HUES6 (cell line): ENCODE measurements around the gene CYFIP1.

Source experiments
- H3K27ac ChIP-seq: 2 replicates; pipeline ENCODE4 v1.7.0; 2013; ENCODE audit warnings: low read depth, mild to moderate bottlenecking, low read length, inconsistent platforms
- H3K27me3 ChIP-seq: 2 replicates; pipeline ENCODE4 v1.6.1; 2013; ENCODE audit warnings: low read length; ENCODE audit not compliant: control insufficient read depth, insufficient read depth
- H3K36me3 ChIP-seq: 2 replicates; pipeline ENCODE4 v1.6.1; 2013; ENCODE audit warnings: low read length; ENCODE audit not compliant: control insufficient read depth, insufficient read depth
- H3K4me1 ChIP-seq: 2 replicates; pipeline ENCODE4 v1.6.1; 2013; ENCODE audit warnings: low read length; ENCODE audit not compliant: control insufficient read depth, insufficient read depth
- H3K4me3 ChIP-seq: 2 replicates; pipeline ENCODE4 v1.5.1; 2013; ENCODE audit warnings: low read depth, low read length
- H3K9ac ChIP-seq: one replicate; pipeline ENCODE4 v1.6.1; 2013; ENCODE audit warnings: mild to moderate bottlenecking, low read length
- H3K9me3 ChIP-seq: 2 replicates; pipeline ENCODE4 v1.6.1; 2013; ENCODE audit warnings: low read depth, low read length; ENCODE audit not compliant: control insufficient read depth, insufficient read depth

The CYFIP1 gene

DNA sequence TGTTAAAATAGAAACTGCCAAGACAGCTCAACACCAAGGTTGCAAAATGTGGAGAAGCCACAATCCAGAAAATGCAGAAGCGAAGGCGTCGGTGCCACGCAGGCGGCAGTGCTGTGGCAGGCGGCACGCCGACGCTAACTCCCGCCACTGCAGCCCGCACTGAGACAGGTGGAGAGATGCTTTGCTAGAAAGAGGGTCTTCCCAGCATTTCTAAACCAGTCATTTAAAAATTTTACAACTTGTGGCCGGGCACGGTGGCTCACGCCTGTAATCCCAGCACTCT is 23.2 kb downstream of the CYFIP1 start:
- H3K27ac ChIP-seq: no peak overlapping the region

DNA sequence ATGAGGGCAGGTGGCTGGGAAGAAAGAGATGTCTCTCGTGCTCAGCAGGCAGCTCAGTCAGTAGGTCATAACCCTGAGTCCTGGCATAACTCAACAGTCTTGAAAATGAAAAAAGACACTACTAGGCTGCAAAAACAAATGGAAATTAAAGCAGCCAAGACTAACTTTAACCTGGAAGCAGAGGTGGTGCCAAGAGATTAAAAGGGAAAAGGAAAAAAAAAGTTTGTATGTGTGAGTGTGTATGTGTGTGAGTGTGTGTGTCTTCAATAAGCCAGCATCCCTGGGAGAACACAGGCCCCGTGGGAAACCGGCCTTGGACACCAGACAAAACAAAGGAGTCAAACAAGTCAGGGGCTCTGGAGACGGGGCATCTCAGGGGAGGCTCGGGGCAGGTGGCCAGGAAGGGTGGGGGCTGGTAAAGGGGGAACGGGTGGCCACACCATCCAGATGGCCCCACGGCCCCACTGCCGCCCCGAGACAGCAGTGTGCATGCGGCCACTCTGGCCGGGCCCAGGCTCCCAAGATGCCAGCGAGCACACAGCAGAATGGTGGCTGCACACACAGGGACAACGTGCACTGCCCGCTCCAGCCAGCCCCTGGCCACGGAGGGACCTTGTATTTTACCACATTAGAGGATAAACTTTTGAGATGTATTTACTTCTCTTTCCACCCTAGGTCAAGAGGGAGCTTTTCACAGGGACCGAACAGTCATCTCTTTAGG is 23.8 kb downstream of the CYFIP1 start:
- H3K9me3 ChIP-seq: no peaks in the 10 kb centered on the region
- H3K36me3 ChIP-seq: no peaks in the 10 kb centered on the region
- no peak overlapping the region for H3K4me3 ChIP-seq
- H3K9ac ChIP-seq: no peak overlapping the region
- peaks cover 15% of the 10 kb centered on the region for H3K4me1 ChIP-seq
- no peak overlapping the region for H3K27ac ChIP-seq
- peaks cover 7% of the 10 kb centered on the region; the same call in 1 of the 2 replicates for H3K27me3 ChIP-seq

More for the DNA sequence above, 23.2 kb downstream of the CYFIP1 start:
- Histone ChIP-seq H3K27me3 (peaks cover 4% of the 10 kb centered on the region; the same call in 1 of the 2 replicates), H3K9ac (no peak overlapping the region), H3K4me3 (no peak overlapping the region), H3K9me3 (no peaks in the 10 kb centered on the region), H3K36me3 (no peaks in the 10 kb centered on the region), H3K4me1 (peaks cover 15% of the 10 kb centered on the region)

DNA sequence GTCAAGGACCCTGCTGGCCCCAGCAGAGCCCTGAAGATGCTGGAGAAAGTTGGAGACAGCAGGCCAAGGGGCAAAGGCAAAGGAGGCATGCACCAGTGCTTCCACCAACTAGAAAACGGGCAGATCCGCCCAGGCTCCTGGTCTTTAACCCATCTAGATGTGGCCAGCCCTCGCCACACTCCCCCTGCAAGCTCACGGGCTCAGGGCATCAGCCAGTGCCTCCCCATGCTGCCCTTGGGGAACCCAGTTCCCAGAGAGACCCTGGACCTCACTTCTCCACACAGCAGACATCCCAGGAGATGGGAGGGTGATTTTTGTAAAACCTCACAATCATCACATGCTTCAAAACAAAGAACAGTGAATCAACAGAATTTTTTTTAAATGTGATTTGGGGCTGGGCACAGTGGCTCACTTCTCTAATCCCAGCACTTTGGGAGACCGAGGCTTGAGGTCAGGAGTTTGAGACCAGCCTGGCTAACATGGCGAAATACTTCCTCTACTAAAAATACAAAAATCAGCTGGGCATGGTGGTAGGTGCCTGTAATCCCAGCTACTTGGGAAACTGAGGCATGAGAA is 24.5 kb downstream of the CYFIP1 start:
- Histone ChIP-seq H3K4me1 (peaks cover 16% of the 10 kb centered on the region), H3K36me3 (no peaks in the 10 kb centered on the region), H3K4me3 (no peak overlapping the region), H3K9me3 (no peaks in the 10 kb centered on the region), H3K27me3 (peaks cover 7% of the 10 kb centered on the region; the same call in 1 of the 2 replicates), H3K27ac (no peak overlapping the region), H3K9ac (no peak overlapping the region)

DNA sequence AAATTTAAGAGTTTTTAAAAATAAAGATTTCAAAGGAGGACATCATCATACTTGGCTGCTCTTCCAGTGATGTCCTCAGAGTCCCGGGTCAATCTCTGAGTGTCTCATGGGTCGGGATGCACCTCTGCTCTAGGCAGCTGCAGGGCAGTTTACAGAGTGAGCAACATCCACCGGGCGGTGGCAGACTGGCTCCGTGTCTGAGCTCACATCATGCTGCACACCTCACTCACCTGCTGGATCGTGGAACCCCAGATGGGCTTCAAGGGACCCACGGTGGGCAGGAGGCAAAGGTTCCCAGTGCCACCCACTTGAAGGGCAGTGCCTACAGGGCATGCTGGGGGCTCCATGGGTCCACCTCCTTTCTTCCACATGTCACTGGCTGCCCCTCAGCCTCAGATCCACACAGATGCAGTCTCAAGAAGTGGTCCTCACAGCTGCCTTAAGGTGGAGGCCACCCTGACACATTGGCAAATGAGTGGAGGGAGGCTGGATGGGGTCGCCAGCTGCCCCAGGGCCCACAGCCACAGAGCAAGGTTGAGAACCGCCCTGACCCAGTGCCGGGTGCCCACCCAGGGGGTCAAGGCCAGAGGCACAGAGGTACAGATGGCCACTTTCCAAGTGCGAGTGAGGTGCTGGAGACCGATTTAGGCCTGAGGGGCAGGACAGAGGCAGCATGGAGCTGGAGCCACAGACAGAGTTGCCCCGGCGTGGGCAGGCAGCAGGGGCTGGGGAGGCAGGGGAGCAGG is 25.2 kb downstream of the CYFIP1 start:
- H3K4me1 ChIP-seq: peaks cover 22% of the 10 kb centered on the region
- no peaks in the 10 kb centered on the region for H3K36me3 ChIP-seq
- no peaks in the 10 kb centered on the region for H3K9me3 ChIP-seq
- H3K27me3 ChIP-seq: peaks cover 7% of the 10 kb centered on the region; the same call in 1 of the 2 replicates
- no peak overlapping the region for H3K9ac ChIP-seq
- H3K27ac ChIP-seq: no peak overlapping the region
- no peak overlapping the region for H3K4me3 ChIP-seq

DNA sequence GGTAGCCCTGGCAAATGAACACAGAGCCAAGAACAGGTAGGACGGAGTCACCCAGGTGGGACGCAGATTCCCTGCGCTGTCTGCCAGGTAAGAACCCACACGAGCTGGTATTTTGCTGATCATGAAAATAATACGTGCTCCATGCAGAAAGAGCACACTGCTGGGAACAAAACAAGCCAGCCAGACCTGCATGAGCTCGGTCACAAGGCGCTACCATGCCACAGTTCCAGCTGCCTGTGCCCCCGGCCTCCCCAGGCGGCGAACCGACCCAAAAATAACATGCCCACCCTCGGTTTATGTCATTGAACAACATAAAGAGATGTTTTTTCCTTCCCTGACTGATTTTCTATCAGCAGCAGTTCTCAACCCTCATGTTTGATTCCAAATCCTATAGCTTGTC is 25.8 kb downstream of the CYFIP1 start:
- Histone ChIP-seq H3K27ac (no peak overlapping the region), H3K4me1 (peaks cover 26% of the 10 kb centered on the region), H3K9me3 (no peaks in the 10 kb centered on the region), H3K36me3 (no peaks in the 10 kb centered on the region), H3K27me3 (peaks cover 7% of the 10 kb centered on the region; the same call in 1 of the 2 replicates), H3K9ac (no peak overlapping the region), H3K4me3 (no peak overlapping the region)

DNA sequence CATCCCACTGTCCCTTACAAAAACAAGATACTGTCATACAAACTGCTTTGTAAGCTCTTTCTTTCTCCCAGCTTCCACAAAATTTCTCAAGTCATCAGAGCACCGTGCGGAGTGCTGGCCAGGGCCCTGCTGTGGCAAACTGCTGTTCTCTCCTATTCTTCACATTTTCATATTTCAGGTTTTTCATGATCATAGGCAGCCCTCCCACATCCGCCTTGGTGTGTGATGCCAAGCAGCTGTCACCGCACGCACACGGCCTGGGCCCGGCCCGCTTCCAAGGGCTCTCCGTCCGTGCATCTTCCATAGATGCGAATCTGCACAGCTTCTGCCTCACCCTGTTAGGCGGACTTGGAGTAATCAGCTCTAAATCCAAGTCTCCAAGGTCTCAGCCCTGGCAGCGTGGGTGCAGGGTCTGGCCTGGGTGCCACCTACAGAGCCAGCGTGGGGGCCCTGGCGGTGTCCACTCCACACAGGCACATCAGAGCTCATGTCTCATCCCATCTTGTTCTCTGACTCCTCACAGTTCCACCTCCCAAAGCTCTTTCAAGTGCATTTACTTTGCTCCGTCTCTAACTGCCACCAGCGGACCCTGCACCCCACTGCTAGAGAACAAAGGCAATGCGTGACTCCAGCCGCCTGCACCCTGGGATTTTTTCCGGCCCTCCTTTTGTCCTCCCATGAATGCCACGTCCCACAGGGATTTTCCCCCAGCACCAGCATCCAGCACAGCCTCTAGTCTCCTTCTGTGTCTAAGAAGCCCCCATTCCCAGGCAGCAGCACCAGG is 27.2 kb downstream of the CYFIP1 start:
- Histone ChIP-seq H3K9me3 (no peaks in the 10 kb centered on the region), H3K9ac (peak overlapping the region; percentile 14), H3K4me1 (peaks cover 39% of the 10 kb centered on the region), H3K27me3 (peaks cover 7% of the 10 kb centered on the region; the same call in 1 of the 2 replicates), H3K27ac (no peak overlapping the region), H3K36me3 (no peaks in the 10 kb centered on the region), H3K4me3 (0 out of 2 replicates have a peak overlapping the region, but pooled peaks have one; percentile 10)

DNA sequence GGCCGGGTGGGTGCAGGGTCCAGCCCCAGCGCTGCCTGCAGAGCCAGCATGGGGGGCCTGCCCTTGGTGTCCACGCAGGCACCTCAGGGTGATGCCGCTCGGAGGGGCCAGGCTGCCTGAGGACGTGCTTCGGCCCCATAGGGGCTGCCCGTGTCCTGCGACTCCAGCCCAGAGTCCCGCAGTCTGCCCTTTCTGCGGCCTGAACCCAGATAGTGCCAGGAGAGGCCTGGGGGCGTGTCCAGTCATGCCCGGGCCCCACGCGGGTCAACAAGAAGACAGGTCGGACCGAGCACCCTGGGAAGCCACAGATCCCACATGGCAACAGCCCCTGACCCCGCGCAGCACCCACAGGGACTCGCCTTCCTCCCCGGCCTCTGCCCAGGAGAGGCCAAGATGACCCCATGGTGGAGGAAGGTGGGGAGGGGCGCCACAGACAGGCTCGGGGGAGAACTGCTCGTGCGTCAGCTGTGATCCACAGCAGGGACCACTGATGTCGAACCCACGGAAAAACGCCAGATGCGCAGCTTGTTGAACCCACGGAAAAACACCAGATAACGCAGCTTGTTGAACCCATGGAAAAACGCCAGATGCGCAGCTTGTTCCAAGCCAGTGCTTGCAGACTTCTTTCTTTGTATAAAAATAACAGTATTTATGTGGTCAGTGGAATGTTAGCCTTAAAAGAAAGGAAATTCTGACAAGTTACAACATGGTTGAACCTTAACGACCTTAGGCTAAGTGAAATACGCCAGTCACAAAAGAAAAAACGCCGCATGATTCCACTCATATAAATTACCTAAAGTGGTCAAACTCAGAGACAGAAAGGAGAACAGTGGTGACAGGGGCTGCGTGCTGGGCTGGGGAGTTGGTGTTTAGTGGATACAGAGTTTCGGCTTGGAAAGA is 28.5 kb downstream of the CYFIP1 start:
- H3K36me3 ChIP-seq: 0 out of 2 replicates have a peak, but pooled peaks cover 3% of the 10 kb centered on the region
- peaks cover 45% of the 10 kb centered on the region for H3K4me1 ChIP-seq
- H3K4me3 ChIP-seq: no peak overlapping the region
- peaks cover 7% of the 10 kb centered on the region; the same call in 1 of the 2 replicates for H3K27me3 ChIP-seq
- no peak overlapping the region for H3K9ac ChIP-seq
- H3K27ac ChIP-seq: no peak overlapping the region
- no peaks in the 10 kb centered on the region for H3K9me3 ChIP-seq

DNA sequence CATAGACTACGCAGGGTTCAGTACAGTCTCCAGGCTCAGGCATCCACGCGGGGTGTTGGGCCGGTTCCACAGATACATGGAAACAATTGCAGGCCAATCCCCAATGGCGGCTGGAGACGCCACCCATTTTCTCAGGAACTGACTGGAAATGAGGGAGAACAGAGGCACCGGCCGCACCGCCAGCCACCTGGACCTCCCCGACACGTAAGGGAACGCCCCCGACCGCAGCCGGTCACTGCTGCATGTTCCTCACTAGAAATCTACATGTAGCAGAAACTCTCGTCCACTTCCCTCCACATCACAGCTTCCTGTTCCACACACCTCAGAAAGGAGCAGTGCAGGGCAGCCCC is 29.2 kb downstream of the CYFIP1 start:
- H3K9me3 ChIP-seq: no peaks in the 10 kb centered on the region
- H3K36me3 ChIP-seq: 0 out of 2 replicates have a peak, but pooled peaks cover 3% of the 10 kb centered on the region
- peaks cover 45% of the 10 kb centered on the region for H3K4me1 ChIP-seq
- peaks cover 7% of the 10 kb centered on the region; the same call in 1 of the 2 replicates for H3K27me3 ChIP-seq
- H3K4me3 ChIP-seq: no peak overlapping the region
- no peak overlapping the region for H3K9ac ChIP-seq
- H3K27ac ChIP-seq: no peak overlapping the region

DNA sequence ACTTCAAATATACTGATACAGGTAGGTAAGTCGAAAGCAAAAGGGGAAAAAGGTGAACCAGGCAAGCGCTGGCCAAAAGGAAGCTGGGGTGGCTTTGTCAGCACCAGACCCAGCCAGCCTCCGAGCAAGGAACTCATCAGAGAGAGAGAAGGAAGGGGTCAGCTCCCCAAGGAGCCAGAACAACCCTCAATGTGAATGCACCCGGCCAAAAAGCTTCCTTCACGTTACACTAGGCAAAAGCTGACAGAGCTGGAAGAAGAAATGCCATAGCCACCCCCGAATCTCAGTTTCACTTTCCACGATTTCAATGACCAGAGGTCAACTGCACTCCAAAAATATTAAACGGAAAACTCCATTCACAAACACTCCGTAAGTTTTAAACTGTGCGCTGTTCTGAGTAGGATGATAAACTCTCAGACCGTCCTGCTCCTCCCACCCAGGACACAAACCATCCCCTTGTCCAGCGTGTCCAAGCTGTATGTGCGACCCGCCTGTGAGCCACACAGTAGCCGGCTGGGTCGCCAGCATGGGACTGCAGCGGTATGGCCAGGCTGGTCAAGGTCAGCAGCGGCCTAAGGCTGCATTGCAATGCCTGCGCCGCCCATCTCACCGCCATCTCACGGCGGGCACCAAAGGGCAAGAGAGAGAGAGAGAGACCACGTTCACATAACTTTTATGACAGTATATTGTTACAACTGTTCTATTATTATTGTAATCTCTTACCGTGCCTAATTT is 29.7 kb downstream of the CYFIP1 start:
- no peak overlapping the region for H3K4me3 ChIP-seq
- H3K27me3 ChIP-seq: peaks cover 7% of the 10 kb centered on the region; the same call in 1 of the 2 replicates
- H3K4me1 ChIP-seq: peaks cover 45% of the 10 kb centered on the region
- no peak overlapping the region for H3K9ac ChIP-seq
- H3K27ac ChIP-seq: no peak overlapping the region
- 0 out of 2 replicates have a peak, but pooled peaks cover 3% of the 10 kb centered on the region for H3K36me3 ChIP-seq
- no peaks in the 10 kb centered on the region for H3K9me3 ChIP-seq
